H1 (cell line): ENCODE results near the gene DBF4B.

Experiments
- BACH1 ChIP-seq: IDR thresholded peaks from 2 replicates; pipeline ENCODE4 v1.6.1; 2012; ENCODE audit warnings: low read length, improper control_type of control experiment
- JUND ChIP-seq: IDR thresholded peaks from 2 replicates; pipeline ENCODE4 v1.6.1; 2011; ENCODE audit warnings: mild to moderate bottlenecking, improper control_type of control experiment, low read length
- POLR2AphosphoS5 ChIP-seq: IDR thresholded peaks from 2 replicates; pipeline ENCODE4 v1.6.1; 2011; ENCODE audit warnings: low read depth, low read length
- POU5F1 ChIP-seq: IDR thresholded peaks from 2 replicates; pipeline ENCODE4 v1.6.1; 2011; ENCODE audit warnings: low read depth, mild to moderate bottlenecking, low read length, moderate library complexity
- RNF2 ChIP-seq: fragments of 200-900, 300-1000 bp; sonication (generic); IDR thresholded peaks from 2 replicates; pipeline ENCODE4 v1.7.1; 2016; ENCODE audit warnings: borderline replicate concordance, low read depth, mild to moderate bottlenecking, antibody characterized with exemption, low read length; ENCODE audit not compliant: poor library complexity, severe bottlenecking; ENCODE audit errors: missing control alignments
- TBP ChIP-seq: IDR thresholded peaks from 2 replicates; pipeline ENCODE4 v1.6.1; 2011; ENCODE audit warnings: low read depth, low read length, improper control_type of control experiment
- YY1 ChIP-seq: IDR thresholded peaks from 2 replicates; pipeline ENCODE4 v1.6.1; 2011; ENCODE audit warnings: low read depth, mild to moderate bottlenecking, low read length
- TF ChIP-seq, protein P1 (sequence below): IDR thresholded peaks from 2 replicates; pipeline ENCODE4 v1.6.1; 2012; ENCODE audit warnings: low read length, inconsistent platforms
- TF ChIP-seq, protein P2 (sequence below), 3 experiments: IDR thresholded peaks; 1 replicate in 2 of 3; 2 replicates in 1 of 3; pipeline versions ENCODE4 v1.5.1 to v1.6.1; 2011; ENCODE audit warnings: low read length in 3 of 3, mild to moderate bottlenecking in 3 of 3, inconsistent platforms in 2 of 3, low read depth in 1 of 3, moderate library complexity in 1 of 3; ENCODE audit not compliant: insufficient read depth in 1 of 3; ENCODE audit errors: control extremely low read depth in 1 of 3
- TF ChIP-seq, protein P3 (sequence below): IDR thresholded peaks from 2 replicates; pipeline ENCODE4 v1.6.1; 2011; ENCODE audit warnings: low read length, improper control_type of control experiment

DNA sequence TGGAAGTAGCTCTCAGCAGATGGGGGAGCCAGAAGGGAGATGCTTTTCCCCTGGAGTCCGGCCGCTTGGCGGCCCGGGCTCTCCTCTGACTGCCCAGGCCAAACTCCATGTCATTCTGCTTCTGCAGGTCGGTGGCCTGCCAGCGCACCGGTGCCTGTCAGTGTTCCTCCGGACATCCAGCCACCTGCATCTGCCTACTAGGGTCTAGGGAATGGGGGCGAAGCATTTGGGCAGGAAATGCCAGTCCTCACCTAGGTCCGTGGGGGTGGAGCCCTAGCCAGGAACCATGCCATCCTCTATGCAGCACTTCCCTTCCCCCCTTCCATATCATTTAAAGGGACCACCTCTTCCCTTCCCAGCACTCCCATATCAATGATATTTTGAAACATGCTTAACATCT, 87.5 kb downstream of the DBF4B start:
- no peak for TF ChIP-seq RNF2
- TF ChIP-seq JUND: no peak
- TF ChIP-seq, protein P1, sequence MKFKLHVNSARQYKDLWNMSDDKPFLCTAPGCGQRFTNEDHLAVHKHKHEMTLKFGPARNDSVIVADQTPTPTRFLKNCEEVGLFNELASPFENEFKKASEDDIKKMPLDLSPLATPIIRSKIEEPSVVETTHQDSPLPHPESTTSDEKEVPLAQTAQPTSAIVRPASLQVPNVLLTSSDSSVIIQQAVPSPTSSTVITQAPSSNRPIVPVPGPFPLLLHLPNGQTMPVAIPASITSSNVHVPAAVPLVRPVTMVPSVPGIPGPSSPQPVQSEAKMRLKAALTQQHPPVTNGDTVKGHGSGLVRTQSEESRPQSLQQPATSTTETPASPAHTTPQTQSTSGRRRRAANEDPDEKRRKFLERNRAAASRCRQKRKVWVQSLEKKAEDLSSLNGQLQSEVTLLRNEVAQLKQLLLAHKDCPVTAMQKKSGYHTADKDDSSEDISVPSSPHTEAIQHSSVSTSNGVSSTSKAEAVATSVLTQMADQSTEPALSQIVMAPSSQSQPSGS: no peak
- TF ChIP-seq, protein P2, sequence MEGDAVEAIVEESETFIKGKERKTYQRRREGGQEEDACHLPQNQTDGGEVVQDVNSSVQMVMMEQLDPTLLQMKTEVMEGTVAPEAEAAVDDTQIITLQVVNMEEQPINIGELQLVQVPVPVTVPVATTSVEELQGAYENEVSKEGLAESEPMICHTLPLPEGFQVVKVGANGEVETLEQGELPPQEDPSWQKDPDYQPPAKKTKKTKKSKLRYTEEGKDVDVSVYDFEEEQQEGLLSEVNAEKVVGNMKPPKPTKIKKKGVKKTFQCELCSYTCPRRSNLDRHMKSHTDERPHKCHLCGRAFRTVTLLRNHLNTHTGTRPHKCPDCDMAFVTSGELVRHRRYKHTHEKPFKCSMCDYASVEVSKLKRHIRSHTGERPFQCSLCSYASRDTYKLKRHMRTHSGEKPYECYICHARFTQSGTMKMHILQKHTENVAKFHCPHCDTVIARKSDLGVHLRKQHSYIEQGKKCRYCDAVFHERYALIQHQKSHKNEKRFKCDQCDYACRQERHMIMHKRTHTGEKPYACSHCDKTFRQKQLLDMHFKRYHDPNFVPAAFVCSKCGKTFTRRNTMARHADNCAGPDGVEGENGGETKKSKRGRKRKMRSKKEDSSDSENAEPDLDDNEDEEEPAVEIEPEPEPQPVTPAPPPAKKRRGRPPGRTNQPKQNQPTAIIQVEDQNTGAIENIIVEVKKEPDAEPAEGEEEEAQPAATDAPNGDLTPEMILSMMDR (IDR thresholded peaks at IDR 0.05; ENCODE audit: control extremely low read depth in 1 of 3, insufficient read depth in 1 of 3, low read depth in 1 of 3, low read length in 3 of 3): no peak
- TF ChIP-seq YY1: no peak
- TF ChIP-seq TBP: no peak
- no peak for TF ChIP-seq POU5F1
- TF ChIP-seq BACH1: no peak
- TF ChIP-seq, protein P3, sequence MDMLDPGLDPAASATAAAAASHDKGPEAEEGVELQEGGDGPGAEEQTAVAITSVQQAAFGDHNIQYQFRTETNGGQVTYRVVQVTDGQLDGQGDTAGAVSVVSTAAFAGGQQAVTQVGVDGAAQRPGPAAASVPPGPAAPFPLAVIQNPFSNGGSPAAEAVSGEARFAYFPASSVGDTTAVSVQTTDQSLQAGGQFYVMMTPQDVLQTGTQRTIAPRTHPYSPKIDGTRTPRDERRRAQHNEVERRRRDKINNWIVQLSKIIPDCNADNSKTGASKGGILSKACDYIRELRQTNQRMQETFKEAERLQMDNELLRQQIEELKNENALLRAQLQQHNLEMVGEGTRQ: no peak
- no peak for TF ChIP-seq POLR2AphosphoS5
